ENCODE measurements around the gene DNAJC10.

The DNAJC10 gene

DNA sequence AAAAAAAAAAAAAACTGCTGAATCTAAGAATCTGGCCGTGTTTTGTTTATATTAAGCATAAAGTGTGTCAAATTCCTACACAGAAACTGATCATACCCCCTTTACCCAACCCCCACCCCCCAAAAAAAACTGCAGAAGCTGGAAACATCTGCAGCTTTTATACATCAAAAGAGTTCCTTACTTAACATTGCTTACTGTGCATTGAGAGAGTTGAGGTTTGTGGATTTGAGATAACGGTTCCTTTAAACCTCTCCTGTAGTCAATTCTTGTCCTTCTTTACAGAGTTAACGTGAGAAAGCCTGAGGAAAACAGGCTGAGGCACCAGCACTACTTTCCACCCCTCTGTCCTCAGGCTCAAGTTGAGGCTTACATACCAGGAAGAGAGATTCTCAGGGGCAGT, 115.9 kb downstream of the DNAJC10 start:
- DNase-seq (ENCODE audit: insufficient read length, low spot score) (no peak), FAIRE-seq (no peak)

DNA sequence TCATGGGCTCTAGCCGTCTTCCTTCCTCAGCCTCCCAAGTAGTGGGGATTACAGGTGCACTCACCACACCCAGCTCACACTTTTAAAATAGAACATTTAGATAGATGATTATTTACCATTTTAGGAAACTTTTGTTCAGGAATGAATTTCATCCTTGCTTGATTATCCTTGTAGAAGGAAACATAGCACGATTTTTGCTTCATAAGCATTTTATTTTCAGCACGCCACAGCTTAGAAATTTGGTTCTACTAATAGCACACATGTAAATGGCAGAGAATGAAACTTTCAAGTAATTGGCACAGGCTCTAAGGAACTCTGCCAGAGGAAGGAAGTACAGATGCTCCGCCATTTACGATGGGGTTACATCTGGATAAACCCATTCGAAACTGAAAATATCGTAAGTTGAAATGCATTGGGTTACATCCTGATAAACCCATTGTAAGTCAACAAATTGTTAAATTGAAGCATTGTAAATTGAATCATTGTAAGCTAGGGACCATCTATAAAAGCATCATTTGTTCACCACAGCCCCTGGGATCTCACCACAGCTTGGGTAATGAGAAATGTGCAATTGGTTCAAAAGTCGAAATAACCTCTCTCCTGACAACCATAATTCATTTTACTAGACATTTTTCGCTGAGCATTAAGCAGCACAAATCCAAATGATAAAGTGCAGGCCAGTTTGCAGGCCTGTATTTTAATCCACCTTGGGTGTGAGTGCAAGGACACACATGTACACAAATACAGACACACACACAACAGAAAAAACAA, 117.2 kb downstream of the DNAJC10 start:
- FAIRE-seq = no peak

DNA sequence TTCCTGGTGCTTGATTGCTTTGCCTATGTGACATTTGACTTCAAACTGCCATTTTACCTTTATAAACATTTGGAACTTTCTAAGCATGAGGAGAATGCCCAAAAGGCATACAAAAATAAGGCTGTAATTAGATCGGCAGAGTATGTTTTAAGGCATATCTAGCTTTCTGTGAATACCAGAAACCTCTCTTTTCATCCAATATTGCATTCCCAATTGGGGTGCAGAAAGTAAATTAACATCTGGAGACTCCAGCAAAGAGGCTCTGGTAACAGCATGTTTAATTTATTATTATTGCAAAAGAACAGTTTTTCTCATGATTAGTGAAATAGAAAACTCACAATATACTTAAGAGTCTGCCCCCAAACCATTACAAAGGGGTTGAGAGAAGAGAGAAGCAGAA, 118.2 kb downstream of the DNAJC10 start:
- FAIRE-seq = no peak
- no peak for DNase-seq (ENCODE audit: insufficient read length, low spot score)

More for the DNA sequence above, 117.2 kb downstream of the DNAJC10 start:
- no peak for DNase-seq (ENCODE audit: insufficient read length, low spot score)

DNA sequence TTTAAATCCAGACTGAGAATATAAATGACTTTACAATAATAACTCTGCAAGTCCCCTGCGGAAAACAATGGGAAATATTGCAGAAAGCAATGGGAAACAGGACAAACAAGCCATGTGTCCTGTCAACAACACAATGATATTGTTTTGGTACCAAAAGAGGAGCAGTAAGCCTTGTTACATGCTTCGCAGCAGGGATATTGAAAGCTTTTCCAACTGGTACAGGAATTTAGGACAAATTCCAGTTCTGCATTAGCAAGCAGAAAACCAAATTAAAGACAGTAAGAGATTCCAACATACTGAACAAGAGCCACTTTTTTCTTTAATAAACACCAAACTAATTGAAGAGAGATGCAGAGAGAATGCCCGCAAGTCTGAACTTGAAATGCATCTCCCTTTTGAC, 120.4 kb downstream of the DNAJC10 start:
- FAIRE-seq = no peak

More for the DNA sequence above, 120.4 kb downstream of the DNAJC10 start:
- DNase-seq (ENCODE audit: insufficient read length, low spot score) = no peak
